HEK293 (cell line): Measurements from ENCODE around the gene R3HDML.

ENCODE experiments used
- IKZF3 ChIP-seq: fragments of 450-650 bp; IDR thresholded peaks from 2 replicates; pipeline ENCODE4 v1.5.0; 2018; ENCODE audit warnings: missing biosample characterization, mild to moderate bottlenecking, missing genetic modification characterization, moderate library complexity
- KLF1 ChIP-seq: fragments of 450-650 bp; formaldehyde crosslinking; IDR thresholded peaks from 2 replicates; pipeline ENCODE4 v1.5.1; 2016; ENCODE audit warnings: missing biosample characterization, missing genetic modification characterization
- SETDB1 ChIP-seq: IDR thresholded peaks from one replicate; pipeline ENCODE4 v1.6.1; 2017; ENCODE audit warnings: mild to moderate bottlenecking, low read length, moderate library complexity, mixed read lengths; ENCODE audit not compliant: insufficient read length
- YY1 ChIP-seq: fragments of 450-650 bp; formaldehyde crosslinking; IDR thresholded peaks from 2 replicates; pipeline ENCODE4 v1.5.1; 2018; ENCODE audit warnings: missing biosample characterization, missing genetic modification characterization
- YY2 ChIP-seq: fragments of 450-650 bp; formaldehyde crosslinking; IDR thresholded peaks from 2 replicates; pipeline ENCODE4 v1.5.1; 2016; ENCODE audit warnings: missing biosample characterization, missing genetic modification characterization
- ZBTB48 ChIP-seq: fragments of 450-650 bp; formaldehyde crosslinking; IDR thresholded peaks from 2 replicates; pipeline ENCODE4 v1.5.1; 2016; ENCODE audit warnings: missing biosample characterization, missing genetic modification characterization
- ZNF239 ChIP-seq: fragments of 450-650 bp; formaldehyde crosslinking; IDR thresholded peaks from 2 replicates; pipeline ENCODE4 v1.5.1; 2016; ENCODE audit warnings: missing biosample characterization, missing genetic modification characterization
- ZNF302 ChIP-seq: fragments of 450-650 bp; formaldehyde crosslinking; IDR thresholded peaks from 2 replicates; pipeline ENCODE4 v1.5.1; 2016; ENCODE audit warnings: missing biosample characterization, missing genetic modification characterization, low read depth
- ZNF571 ChIP-seq: fragments of 450-650 bp; formaldehyde crosslinking; IDR thresholded peaks from 2 replicates; pipeline ENCODE4 v1.5.0; 2017; ENCODE audit warnings: missing biosample characterization, missing genetic modification characterization
- ZNF776 ChIP-seq: fragments of 450-650 bp; formaldehyde crosslinking; IDR thresholded peaks from 2 replicates; pipeline ENCODE4 v1.5.0; 2017; ENCODE audit warnings: missing biosample characterization, missing genetic modification characterization, borderline replicate concordance
- ZNF792 ChIP-seq: fragments of 450-650 bp; formaldehyde crosslinking; IDR thresholded peaks from 2 replicates; pipeline ENCODE4 v1.5.1; 2016; ENCODE audit warnings: missing biosample characterization, missing genetic modification characterization
- ZSCAN16 ChIP-seq: fragments of 450-650 bp; formaldehyde crosslinking; IDR thresholded peaks from 2 replicates; pipeline ENCODE4 v1.5.1; 2016; ENCODE audit warnings: missing biosample characterization, missing genetic modification characterization
- TF ChIP-seq, protein P1 (sequence below): fragments of 450-650 bp; formaldehyde crosslinking; IDR thresholded peaks from 2 replicates; pipeline ENCODE4 v1.5.1; 2016; ENCODE audit warnings: missing biosample characterization, missing genetic modification characterization
- TF ChIP-seq, protein P2 (sequence below): fragments of 450-650 bp; formaldehyde crosslinking; IDR thresholded peaks from 2 replicates; pipeline ENCODE4 v1.5.1; 2016; ENCODE audit warnings: missing biosample characterization, missing genetic modification characterization
- TF ChIP-seq, protein P3 (sequence below): fragments of 450-650 bp; formaldehyde crosslinking; optimal IDR thresholded peaks from 2 replicates; pipeline ENCODE3; 2016; ENCODE audit warnings: missing biosample characterization, mild to moderate bottlenecking, missing genetic modification characterization
- TF ChIP-seq, protein P4 (sequence below): fragments of 450-650 bp; formaldehyde crosslinking; IDR thresholded peaks from 2 replicates; pipeline ENCODE4 v1.5.1; 2016; ENCODE audit warnings: missing biosample characterization, missing genetic modification characterization
- TF ChIP-seq, protein P5 (sequence below): fragments of 450-650 bp; formaldehyde crosslinking; IDR thresholded peaks from 2 replicates; pipeline ENCODE4 v1.5.1; 2016; ENCODE audit warnings: missing biosample characterization, missing genetic modification characterization
- TF ChIP-seq, protein P6 (sequence below): fragments of 450-650 bp; formaldehyde crosslinking; IDR thresholded peaks from 2 replicates; pipeline ENCODE4 v1.5.1; 2016; ENCODE audit warnings: missing biosample characterization, missing genetic modification characterization
- TF ChIP-seq, protein P7 (sequence below): sonication (generic); formaldehyde crosslinking; IDR thresholded peaks from 2 replicates; pipeline ENCODE4 v1.8.1; 2022; ENCODE audit warnings: mild to moderate bottlenecking, moderate library complexity, missing genetic modification reagents
- TF ChIP-seq, protein P8 (sequence below): fragments of 450-650 bp; formaldehyde crosslinking; IDR thresholded peaks from 2 replicates; pipeline ENCODE4 v1.5.1; 2017; ENCODE audit warnings: missing biosample characterization, missing genetic modification characterization

The R3HDML gene

DNA sequence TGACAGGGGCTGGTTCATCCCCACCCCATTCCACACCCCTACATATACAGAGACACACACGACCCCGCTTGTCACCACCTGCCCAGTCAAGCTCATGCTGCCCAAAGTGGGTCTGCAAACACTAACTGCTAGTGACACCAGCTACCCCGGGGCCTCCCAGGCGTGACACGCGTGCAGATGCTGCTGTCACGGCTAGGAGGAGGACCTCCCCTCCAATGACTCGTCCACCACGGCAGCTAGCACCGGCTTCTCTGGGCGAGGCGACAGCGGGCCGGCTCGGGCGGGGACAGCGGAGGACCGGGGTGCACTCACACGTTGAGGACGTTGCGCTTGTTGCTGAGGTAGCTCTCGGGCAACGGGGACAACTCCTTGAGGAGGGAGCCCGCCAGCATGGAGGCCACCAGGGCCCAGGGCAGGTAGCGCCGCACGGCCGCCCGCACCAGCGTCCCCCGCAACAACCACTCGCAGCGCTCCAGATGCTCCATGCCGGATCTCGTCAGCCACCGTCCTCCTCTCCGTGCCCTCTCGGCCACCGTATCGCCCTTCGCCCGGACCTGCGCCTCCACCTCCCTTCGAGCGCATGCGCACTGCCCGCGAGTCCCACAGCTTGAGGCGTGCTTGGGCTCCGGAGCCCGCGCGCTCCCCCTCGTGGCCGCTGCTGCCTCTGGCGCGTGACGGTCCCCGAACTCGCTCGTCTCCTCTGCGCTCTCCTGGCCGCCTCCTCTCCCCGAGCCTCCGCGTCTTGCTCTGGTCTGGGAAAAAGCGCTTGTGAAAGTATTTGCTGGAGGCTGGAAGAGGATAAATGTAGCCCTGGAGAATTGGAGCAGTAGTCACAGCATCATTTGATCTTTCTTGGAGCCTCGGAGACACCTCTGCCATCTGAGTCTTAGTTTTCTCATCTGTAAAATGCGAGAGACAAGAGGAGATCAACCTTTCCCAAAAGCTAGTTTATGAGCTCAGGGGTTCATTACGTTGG, 25.9 kb upstream of the R3HDML start, which contains the start of gene FITM2 (continued):
- TF ChIP-seq, protein P1, sequence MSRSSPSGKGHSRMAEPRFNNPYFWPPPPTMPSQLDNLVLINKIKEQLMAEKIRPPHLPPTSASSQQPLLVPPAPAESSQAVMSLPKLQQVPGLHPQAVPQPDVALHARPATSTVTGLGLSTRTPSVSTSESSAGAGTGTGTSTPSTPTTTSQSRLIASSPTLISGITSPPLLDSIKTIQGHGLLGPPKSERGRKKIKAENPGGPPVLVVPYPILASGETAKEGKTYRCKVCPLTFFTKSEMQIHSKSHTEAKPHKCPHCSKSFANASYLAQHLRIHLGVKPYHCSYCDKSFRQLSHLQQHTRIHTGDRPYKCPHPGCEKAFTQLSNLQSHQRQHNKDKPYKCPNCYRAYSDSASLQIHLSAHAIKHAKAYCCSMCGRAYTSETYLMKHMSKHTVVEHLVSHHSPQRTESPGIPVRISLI (tag by site-specific recombination): no peak
- peak; percentile 77; the same call in 1 of the 2 replicates for TF ChIP-seq ZBTB48 (tag by site-specific recombination)
- no peak for TF ChIP-seq SETDB1
- TF ChIP-seq, protein P2, sequence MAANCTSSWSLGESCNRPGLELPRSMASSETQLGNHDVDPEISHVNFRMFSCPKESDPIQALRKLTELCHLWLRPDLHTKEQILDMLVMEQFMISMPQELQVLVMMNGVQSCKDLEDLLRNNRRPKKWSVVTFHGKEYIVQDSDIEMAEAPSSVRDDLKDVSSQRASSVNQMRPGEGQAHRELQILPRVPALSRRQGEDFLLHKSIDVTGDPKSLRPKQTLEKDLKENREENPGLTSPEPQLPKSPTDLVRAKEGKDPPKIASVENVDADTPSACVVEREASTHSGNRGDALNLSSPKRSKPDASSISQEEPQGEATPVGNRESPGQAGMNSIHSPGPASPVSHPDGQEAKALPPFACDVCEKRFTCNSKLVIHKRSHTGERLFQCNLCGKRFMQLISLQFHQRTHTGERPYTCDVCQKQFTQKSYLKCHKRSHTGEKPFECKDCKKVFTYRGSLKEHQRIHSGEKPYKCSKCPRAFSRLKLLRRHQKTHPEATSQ (tag by site-specific recombination): peak; percentile 88; the same call in 1 of the 2 replicates
- TF ChIP-seq YY1 (tag by site-specific recombination): peak; percentile 75; the same call in 1 of the 2 replicates
- TF ChIP-seq, protein P3, sequence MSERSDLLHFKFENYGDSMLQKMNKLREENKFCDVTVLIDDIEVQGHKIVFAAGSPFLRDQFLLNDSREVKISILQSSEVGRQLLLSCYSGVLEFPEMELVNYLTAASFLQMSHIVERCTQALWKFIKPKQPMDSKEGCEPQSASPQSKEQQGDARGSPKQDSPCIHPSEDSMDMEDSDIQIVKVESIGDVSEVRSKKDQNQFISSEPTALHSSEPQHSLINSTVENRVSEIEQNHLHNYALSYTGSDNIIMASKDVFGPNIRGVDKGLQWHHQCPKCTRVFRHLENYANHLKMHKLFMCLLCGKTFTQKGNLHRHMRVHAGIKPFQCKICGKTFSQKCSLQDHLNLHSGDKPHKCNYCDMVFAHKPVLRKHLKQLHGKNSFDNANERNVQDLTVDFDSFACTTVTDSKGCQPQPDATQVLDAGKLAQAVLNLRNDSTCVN (tag by site-specific recombination): peak; percentile 96
- TF ChIP-seq ZNF302 (tag by site-specific recombination): no peak
- peak; percentile 92 for TF ChIP-seq YY2 (tag by site-specific recombination)
- TF ChIP-seq, protein P4, sequence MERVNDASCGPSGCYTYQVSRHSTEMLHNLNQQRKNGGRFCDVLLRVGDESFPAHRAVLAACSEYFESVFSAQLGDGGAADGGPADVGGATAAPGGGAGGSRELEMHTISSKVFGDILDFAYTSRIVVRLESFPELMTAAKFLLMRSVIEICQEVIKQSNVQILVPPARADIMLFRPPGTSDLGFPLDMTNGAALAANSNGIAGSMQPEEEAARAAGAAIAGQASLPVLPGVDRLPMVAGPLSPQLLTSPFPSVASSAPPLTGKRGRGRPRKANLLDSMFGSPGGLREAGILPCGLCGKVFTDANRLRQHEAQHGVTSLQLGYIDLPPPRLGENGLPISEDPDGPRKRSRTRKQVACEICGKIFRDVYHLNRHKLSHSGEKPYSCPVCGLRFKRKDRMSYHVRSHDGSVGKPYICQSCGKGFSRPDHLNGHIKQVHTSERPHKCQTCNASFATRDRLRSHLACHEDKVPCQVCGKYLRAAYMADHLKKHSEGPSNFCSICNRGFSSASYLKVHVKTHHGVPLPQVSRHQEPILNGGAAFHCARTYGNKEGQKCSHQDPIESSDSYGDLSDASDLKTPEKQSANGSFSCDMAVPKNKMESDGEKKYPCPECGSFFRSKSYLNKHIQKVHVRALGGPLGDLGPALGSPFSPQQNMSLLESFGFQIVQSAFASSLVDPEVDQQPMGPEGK (tag by site-specific recombination): no peak
- TF ChIP-seq KLF1 (tag by site-specific recombination): peak; percentile 93
- no peak for TF ChIP-seq ZNF776
- TF ChIP-seq, protein P5, sequence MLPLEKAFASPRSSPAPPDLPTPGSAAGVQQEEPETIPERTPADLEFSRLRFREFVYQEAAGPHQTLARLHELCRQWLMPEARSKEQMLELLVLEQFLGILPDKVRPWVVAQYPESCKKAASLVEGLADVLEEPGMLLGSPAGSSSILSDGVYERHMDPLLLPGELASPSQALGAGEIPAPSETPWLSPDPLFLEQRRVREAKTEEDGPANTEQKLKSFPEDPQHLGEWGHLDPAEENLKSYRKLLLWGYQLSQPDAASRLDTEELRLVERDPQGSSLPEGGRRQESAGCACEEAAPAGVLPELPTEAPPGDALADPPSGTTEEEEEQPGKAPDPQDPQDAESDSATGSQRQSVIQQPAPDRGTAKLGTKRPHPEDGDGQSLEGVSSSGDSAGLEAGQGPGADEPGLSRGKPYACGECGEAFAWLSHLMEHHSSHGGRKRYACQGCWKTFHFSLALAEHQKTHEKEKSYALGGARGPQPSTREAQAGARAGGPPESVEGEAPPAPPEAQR (tag by site-specific recombination): no peak
- peak; percentile 61; the same call in 1 of the 2 replicates for TF ChIP-seq ZSCAN16
- no peak for TF ChIP-seq ZNF792 (tag by site-specific recombination)
- TF ChIP-seq ZNF239 (tag by site-specific recombination): no peak
- TF ChIP-seq, protein P6, sequence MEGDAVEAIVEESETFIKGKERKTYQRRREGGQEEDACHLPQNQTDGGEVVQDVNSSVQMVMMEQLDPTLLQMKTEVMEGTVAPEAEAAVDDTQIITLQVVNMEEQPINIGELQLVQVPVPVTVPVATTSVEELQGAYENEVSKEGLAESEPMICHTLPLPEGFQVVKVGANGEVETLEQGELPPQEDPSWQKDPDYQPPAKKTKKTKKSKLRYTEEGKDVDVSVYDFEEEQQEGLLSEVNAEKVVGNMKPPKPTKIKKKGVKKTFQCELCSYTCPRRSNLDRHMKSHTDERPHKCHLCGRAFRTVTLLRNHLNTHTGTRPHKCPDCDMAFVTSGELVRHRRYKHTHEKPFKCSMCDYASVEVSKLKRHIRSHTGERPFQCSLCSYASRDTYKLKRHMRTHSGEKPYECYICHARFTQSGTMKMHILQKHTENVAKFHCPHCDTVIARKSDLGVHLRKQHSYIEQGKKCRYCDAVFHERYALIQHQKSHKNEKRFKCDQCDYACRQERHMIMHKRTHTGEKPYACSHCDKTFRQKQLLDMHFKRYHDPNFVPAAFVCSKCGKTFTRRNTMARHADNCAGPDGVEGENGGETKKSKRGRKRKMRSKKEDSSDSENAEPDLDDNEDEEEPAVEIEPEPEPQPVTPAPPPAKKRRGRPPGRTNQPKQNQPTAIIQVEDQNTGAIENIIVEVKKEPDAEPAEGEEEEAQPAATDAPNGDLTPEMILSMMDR (tag by site-specific recombination): peak; percentile 100
- no peak for TF ChIP-seq IKZF3
- TF ChIP-seq, protein P7, sequence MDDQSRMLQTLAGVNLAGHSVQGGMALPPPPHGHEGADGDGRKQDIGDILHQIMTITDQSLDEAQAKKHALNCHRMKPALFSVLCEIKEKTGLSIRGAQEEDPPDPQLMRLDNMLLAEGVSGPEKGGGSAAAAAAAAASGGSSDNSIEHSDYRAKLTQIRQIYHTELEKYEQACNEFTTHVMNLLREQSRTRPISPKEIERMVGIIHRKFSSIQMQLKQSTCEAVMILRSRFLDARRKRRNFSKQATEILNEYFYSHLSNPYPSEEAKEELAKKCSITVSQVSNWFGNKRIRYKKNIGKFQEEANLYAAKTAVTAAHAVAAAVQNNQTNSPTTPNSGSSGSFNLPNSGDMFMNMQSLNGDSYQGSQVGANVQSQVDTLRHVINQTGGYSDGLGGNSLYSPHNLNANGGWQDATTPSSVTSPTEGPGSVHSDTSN: peak; percentile 36; the same call in 1 of the 2 replicates
- TF ChIP-seq ZNF571 (tag by site-specific recombination): no peak
- TF ChIP-seq, protein P8, sequence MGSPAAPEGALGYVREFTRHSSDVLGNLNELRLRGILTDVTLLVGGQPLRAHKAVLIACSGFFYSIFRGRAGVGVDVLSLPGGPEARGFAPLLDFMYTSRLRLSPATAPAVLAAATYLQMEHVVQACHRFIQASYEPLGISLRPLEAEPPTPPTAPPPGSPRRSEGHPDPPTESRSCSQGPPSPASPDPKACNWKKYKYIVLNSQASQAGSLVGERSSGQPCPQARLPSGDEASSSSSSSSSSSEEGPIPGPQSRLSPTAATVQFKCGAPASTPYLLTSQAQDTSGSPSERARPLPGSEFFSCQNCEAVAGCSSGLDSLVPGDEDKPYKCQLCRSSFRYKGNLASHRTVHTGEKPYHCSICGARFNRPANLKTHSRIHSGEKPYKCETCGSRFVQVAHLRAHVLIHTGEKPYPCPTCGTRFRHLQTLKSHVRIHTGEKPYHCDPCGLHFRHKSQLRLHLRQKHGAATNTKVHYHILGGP: no peak
